GM12878 (cell line): ENCODE data around the gene MPZL1. TPM values are rescaled to one million over a fixed set of nuclear protein-coding genes. Genes with fewer than 3 reads are reported as not detected.

Experiments used
- ATAC-seq: fragments of 200-7000 bp; cut with Tn5 transposase; 3 replicates; pipeline ENCODE4 v1.9.1; 2020; ENCODE audit warnings: mild to moderate bottlenecking, moderate library complexity
- BruUV-seq: library from RNA; stranded (reverse); fragments of 400-500 nt; replicated peaks from 2 replicates; lab custom pipeline; 2021; lab: Mats Ljungman, UMichigan
- CTCF ChIA-PET: fragments of 300-600 bp; sonication (Branson Sonifier 250); formaldehyde crosslinking; extraction: SDS; loops from one replicate; lab custom pipeline; 2021; ENCODE audit warnings: inconsistent platforms; lab: Yijun Ruan, JAX
- POLR2A ChIA-PET: fragments of 350-600 bp; formaldehyde crosslinking; extraction: SDS; loops from one replicate; lab custom pipeline; 2021; ENCODE audit warnings: inconsistent platforms; lab: Charles Lee
- RAD21 ChIA-PET: fragments of 300-600 bp; sonication (Branson Sonifier 250); formaldehyde crosslinking; loops from one replicate; lab custom pipeline; 2023; ENCODE audit warnings: antibody characterized with exemption; ENCODE audit not compliant: unreplicated experiment; lab: Charles Lee
- SMC1A ChIA-PET: fragments of 300-600 bp; sonication (Branson Sonifier 250); formaldehyde crosslinking; loops from one replicate; lab custom pipeline; 2023; ENCODE audit not compliant: unreplicated experiment, uncharacterized antibody; lab: Charles Lee
- DNase-seq: peaks from one replicate; pipeline ENCODE4 v3.0.0-alpha.2; 2011; ENCODE audit warnings: low read depth, low spot score
- FAIRE-seq: peaks from 3 replicates; lab custom pipeline; 2011; peaks lifted over from hg19 to GRCh38; lab: Jason Lieb, UNC
- H2AFZ ChIP-seq: 2 replicates; pipeline ENCODE4 v1.6.0; 2011; ENCODE audit warnings: low read depth, low read length, control low read depth; ENCODE audit not compliant: control insufficient read depth
- H3K27ac ChIP-seq: 2 replicates; pipeline ENCODE4 v1.5.1; 2011; ENCODE audit warnings: control low read depth; ENCODE audit not compliant: control insufficient read depth, insufficient read depth
- H3K27me3 ChIP-seq, 2 experiments: replicated peaks in 1 of 2; 2 replicates each; pipeline versions ENCODE4 v1.6.0 to v1.6.1; 2011; ENCODE audit warnings: low read length in 1 of 2; ENCODE audit not compliant: control insufficient read depth in 2 of 2, insufficient read depth in 2 of 2
- H3K36me3 ChIP-seq, 2 experiments: 2 replicates each; pipeline ENCODE4 v1.5.1; 2011; ENCODE audit warnings: low read length in 1 of 2; ENCODE audit not compliant: control insufficient read depth in 2 of 2, insufficient read depth in 2 of 2
- H3K4me1 ChIP-seq: 2 replicates; pipeline ENCODE4 v1.6.1; 2011; ENCODE audit warnings: mild to moderate bottlenecking, low read length, moderate library complexity, mixed read lengths; ENCODE audit not compliant: control insufficient read depth, insufficient read depth
- H3K4me2 ChIP-seq: 2 replicates; pipeline ENCODE4 v1.6.0; 2011; ENCODE audit warnings: control low read depth; ENCODE audit not compliant: control insufficient read depth, insufficient read depth
- H3K4me3 ChIP-seq: fragments of 200-600 bp; sonication (generic); 2 replicates; pipeline ENCODE4 v1.5.1; 2016
- H3K79me2 ChIP-seq: 2 replicates; pipeline ENCODE4 v1.6.0; 2011; ENCODE audit warnings: low read length; ENCODE audit not compliant: control insufficient read depth, insufficient read depth
- H3K9ac ChIP-seq: 2 replicates; pipeline ENCODE4 v1.8.0; 2011; ENCODE audit warnings: low read length, control low read depth, mixed read lengths; ENCODE audit not compliant: control insufficient read depth, insufficient read depth
- H3K9me3 ChIP-seq: replicated peaks from 3 replicates; pipeline ENCODE4 v1.5.1; 2011; ENCODE audit warnings: mild to moderate bottlenecking, low read length; ENCODE audit not compliant: control insufficient read depth, insufficient read depth
- H4K20me1 ChIP-seq: 2 replicates; pipeline ENCODE4 v1.6.0; 2011; ENCODE audit not compliant: control insufficient read depth, insufficient read depth
- ASH2L ChIP-seq: fragments of 300-600, 200-600 bp; sonication (generic); IDR thresholded peaks from 2 replicates; pipeline ENCODE4 v1.6.1; 2017; ENCODE audit warnings: low read depth, mild to moderate bottlenecking, borderline replicate concordance
- CREB1 ChIP-seq: IDR thresholded peaks from 2 replicates; pipeline ENCODE4 v1.6.1; 2012; ENCODE audit warnings: low read depth, mild to moderate bottlenecking, inconsistent platforms
- DPF2 ChIP-seq: fragments of 450-650 bp; IDR thresholded peaks from 2 replicates; pipeline ENCODE4 v1.6.1; 2017; ENCODE audit warnings: mild to moderate bottlenecking
- GABPA ChIP-seq: IDR thresholded peaks from 2 replicates; pipeline ENCODE4 v1.6.1; 2014; ENCODE audit warnings: antibody characterized with exemption, low read depth, mild to moderate bottlenecking, inconsistent platforms
- LARP7 ChIP-seq: fragments of 450-650 bp; IDR thresholded peaks from 2 replicates; pipeline ENCODE4 v1.6.1; 2017; ENCODE audit warnings: mild to moderate bottlenecking
- RAD51 ChIP-seq: fragments of 450-650 bp; IDR thresholded peaks from 2 replicates; pipeline ENCODE4 v1.6.1; 2016; ENCODE audit warnings: moderate library complexity, mild to moderate bottlenecking, inconsistent platforms
- SMAD1 ChIP-seq: fragments of 450-650 bp; IDR thresholded peaks from 2 replicates; pipeline ENCODE4 v1.6.1; 2018; ENCODE audit warnings: mild to moderate bottlenecking, low read depth; ENCODE audit not compliant: partially characterized antibody
- SMC3 ChIP-seq: IDR thresholded peaks from 2 replicates; pipeline ENCODE4 v1.6.1; 2011; ENCODE audit warnings: low read length, improper control_type of control experiment, borderline replicate concordance
- ZNF207 ChIP-seq: fragments of 450-650 bp; IDR thresholded peaks from 2 replicates; pipeline ENCODE4 v1.6.1; 2014; ENCODE audit warnings: antibody characterized with exemption, mild to moderate bottlenecking, borderline replicate concordance
- WGBS: methylation state at CpG from one replicate; pipeline ENCODE4 v1.1.6; 2016; ENCODE audit warnings: low lambda C conversion rate; ENCODE audit not compliant: insufficient replicate concordance, insufficient coverage; ENCODE audit errors: missing lambda C conversion rate; 5-methylcytosine and 5-hydroxymethylcytosine counted together
- in situ Hi-C: fragments of 300-500 bp; cut with MboI; formaldehyde crosslinking; loops from 9 replicates; pipeline ENCODE4 v1.14.3; 2018; ENCODE audit warnings: mixed read lengths
- intact Hi-C: fragments of 100-400 bp; cut with micrococcal nuclease; formaldehyde crosslinking; loops from one replicate; pipeline ENCODE4 v1.14.2; 2022; ENCODE audit not compliant: unreplicated experiment
- polyA plus RNA-seq, 11 experiments: library from polyadenylated mRNA; depleted of rRNA in 4 of 11; unstranded in 6 of 11; stranded (reverse) in 5 of 11; fragments of >200 nt; fragmentation: Nextera tagmentation in 4 of 11; fragmentation: Illumina TruSeq in 1 of 11; extraction: Ambion mirVana in 4 of 11; extraction: Trizol in 1 of 11; gene quantifications; 1 replicate in 1 of 11; 2 replicates in 10 of 11; pipeline versions ENCODE4 v1.2.1 to v1.2.3, GENCODE V29; 2011 to 2016; ENCODE audit warnings: inconsistent platforms in 2 of 11, missing spikeins in 2 of 11, low read depth in 1 of 11
- total RNA-seq, 4 experiments: library from RNA; depleted of rRNA in 3 of 4; stranded (reverse); fragments of >200 nt in 3 of 4; fragmentation: Illumina TruSeq in 1 of 4; extraction: Trizol in 1 of 4; gene quantifications; 2 replicates each; pipeline versions ENCODE4 v1.2.1 to v1.2.3, GENCODE V29; 2013 to 2021
- TF ChIP-seq, protein P1 (sequence below): fragments of 150-350 bp; IDR thresholded peaks from 2 replicates; pipeline ENCODE4 v1.6.1; 2016; ENCODE audit warnings: low read depth, low read length
- TF ChIP-seq, protein P2 (sequence below): IDR thresholded peaks from 2 replicates; pipeline ENCODE4 v1.6.1; 2012; ENCODE audit warnings: low read depth, low read length, improper control_type of control experiment
- TF ChIP-seq, protein P3 (sequence below): fragments of 450-650 bp; conservative IDR thresholded peaks from 2 replicates; pipeline ENCODE4 v1.6.1; 2017; ENCODE audit warnings: mild to moderate bottlenecking, moderate library complexity
- TF ChIP-seq, protein P4 (sequence below): IDR thresholded peaks from 2 replicates; pipeline ENCODE4 v1.6.1; 2011; ENCODE audit warnings: borderline replicate concordance, low read depth, mild to moderate bottlenecking, moderate library complexity, low read length; ENCODE audit not compliant: insufficient read depth, poor library complexity, severe bottlenecking
- TF ChIP-seq, protein P5 (sequence below): IDR thresholded peaks from 2 replicates; pipeline ENCODE4 v1.6.1; 2011; ENCODE audit warnings: mild to moderate bottlenecking, low read depth, low read length, moderate library complexity; ENCODE audit not compliant: insufficient replicate concordance

Gene MPZL1
- total and polyA plus RNA-seq, 10 of the 15 experiments (the other 5 are each of a cell fraction or from before 2014, with no cell fraction given) = 9.8 to 60.9 (median 45.9) TPM

DNA sequence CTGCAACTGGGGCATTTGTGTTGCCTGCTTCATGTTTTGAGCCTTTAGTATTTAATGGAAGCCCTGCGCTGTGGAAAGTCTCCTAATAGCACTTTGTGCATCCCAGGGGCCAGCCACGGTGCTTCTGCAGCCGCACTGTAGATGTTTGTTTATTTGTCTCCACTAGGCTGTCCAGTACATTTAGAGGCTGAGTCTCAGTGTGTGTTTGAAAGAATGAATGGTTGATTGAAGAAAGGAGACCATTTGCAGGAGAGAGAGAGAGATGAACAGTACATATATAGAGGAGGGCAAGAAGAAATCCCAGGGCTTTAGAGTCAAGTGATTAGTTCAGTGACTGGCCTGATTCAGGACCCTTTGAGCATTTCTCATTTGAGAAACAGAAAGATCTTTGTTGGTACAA, 33.9 kb downstream of the MPZL1 start:
- no peaks in the 10 kb centered on the region for H3K27me3 ChIP-seq
- RAD21 ChIA-PET = no interaction called here
- H3K27ac ChIP-seq = no peak overlapping the region
- no peak overlapping the region for H3K4me2 ChIP-seq
- CTCF ChIA-PET = interaction anchor here (1.6 kb wide), 1 partner anchor 13 kb away, joined by 5 read pairs; no protein-coding TSS in a partner anchor
- no peak overlapping the region for H3K4me3 ChIP-seq
- ATAC-seq (no peak), DNase-seq (no peak), FAIRE-seq (no peak)
- H2AFZ ChIP-seq = no peak overlapping the region
- 100% methylated on average over 3 of the region's 3 CpGs for WGBS
- H3K79me2 ChIP-seq = peaks cover 42% of the 10 kb centered on the region
- no TSS peak for BruUV-seq
- no peak overlapping the region for H3K9ac ChIP-seq
- SMC1A ChIA-PET = interaction anchor here (1.2 kb wide), 1 partner anchor 124 kb away, joined by 3 read pairs; no protein-coding TSS in a partner anchor
- no peaks in the 10 kb centered on the region for H4K20me1 ChIP-seq
- no peaks in the 10 kb centered on the region; a peak in 1 of 4 replicates for H3K36me3 ChIP-seq
- intact Hi-C loops (no loop called here), in situ Hi-C loops (no loop called here)
- POLR2A ChIA-PET = interaction anchor here (0.7 kb wide), 1 partner anchor 41 kb away, joined by 5 read pairs; no protein-coding TSS in a partner anchor
- no peaks in the 10 kb centered on the region for H3K9me3 ChIP-seq
- peaks cover 7% of the 10 kb centered on the region; the same call in 1 of the 2 replicates for H3K4me1 ChIP-seq
- TF ChIP-seq ASH2L = no peak
- no peak for TF ChIP-seq CREB1
- TF ChIP-seq LARP7 = no peak
- TF ChIP-seq, protein P1, sequence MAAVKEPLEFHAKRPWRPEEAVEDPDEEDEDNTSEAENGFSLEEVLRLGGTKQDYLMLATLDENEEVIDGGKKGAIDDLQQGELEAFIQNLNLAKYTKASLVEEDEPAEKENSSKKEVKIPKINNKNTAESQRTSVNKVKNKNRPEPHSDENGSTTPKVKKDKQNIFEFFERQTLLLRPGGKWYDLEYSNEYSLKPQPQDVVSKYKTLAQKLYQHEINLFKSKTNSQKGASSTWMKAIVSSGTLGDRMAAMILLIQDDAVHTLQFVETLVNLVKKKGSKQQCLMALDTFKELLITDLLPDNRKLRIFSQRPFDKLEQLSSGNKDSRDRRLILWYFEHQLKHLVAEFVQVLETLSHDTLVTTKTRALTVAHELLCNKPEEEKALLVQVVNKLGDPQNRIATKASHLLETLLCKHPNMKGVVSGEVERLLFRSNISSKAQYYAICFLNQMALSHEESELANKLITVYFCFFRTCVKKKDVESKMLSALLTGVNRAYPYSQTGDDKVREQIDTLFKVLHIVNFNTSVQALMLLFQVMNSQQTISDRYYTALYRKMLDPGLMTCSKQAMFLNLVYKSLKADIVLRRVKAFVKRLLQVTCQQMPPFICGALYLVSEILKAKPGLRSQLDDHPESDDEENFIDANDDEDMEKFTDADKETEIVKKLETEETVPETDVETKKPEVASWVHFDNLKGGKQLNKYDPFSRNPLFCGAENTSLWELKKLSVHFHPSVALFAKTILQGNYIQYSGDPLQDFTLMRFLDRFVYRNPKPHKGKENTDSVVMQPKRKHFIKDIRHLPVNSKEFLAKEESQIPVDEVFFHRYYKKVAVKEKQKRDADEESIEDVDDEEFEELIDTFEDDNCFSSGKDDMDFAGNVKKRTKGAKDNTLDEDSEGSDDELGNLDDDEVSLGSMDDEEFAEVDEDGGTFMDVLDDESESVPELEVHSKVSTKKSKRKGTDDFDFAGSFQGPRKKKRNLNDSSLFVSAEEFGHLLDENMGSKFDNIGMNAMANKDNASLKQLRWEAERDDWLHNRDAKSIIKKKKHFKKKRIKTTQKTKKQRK = no peak
- no peak for TF ChIP-seq SMAD1
- no peak for TF ChIP-seq RAD51
- no peak for TF ChIP-seq GABPA
- TF ChIP-seq DPF2 = no peak
- TF ChIP-seq, protein P2, sequence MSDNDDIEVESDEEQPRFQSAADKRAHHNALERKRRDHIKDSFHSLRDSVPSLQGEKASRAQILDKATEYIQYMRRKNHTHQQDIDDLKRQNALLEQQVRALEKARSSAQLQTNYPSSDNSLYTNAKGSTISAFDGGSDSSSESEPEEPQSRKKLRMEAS = no peak
- TF ChIP-seq, protein P3, sequence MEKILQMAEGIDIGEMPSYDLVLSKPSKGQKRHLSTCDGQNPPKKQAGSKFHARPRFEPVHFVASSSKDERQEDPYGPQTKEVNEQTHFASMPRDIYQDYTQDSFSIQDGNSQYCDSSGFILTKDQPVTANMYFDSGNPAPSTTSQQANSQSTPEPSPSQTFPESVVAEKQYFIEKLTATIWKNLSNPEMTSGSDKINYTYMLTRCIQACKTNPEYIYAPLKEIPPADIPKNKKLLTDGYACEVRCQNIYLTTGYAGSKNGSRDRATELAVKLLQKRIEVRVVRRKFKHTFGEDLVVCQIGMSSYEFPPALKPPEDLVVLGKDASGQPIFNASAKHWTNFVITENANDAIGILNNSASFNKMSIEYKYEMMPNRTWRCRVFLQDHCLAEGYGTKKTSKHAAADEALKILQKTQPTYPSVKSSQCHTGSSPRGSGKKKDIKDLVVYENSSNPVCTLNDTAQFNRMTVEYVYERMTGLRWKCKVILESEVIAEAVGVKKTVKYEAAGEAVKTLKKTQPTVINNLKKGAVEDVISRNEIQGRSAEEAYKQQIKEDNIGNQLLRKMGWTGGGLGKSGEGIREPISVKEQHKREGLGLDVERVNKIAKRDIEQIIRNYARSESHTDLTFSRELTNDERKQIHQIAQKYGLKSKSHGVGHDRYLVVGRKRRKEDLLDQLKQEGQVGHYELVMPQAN = no peak
- TF ChIP-seq, protein P4, sequence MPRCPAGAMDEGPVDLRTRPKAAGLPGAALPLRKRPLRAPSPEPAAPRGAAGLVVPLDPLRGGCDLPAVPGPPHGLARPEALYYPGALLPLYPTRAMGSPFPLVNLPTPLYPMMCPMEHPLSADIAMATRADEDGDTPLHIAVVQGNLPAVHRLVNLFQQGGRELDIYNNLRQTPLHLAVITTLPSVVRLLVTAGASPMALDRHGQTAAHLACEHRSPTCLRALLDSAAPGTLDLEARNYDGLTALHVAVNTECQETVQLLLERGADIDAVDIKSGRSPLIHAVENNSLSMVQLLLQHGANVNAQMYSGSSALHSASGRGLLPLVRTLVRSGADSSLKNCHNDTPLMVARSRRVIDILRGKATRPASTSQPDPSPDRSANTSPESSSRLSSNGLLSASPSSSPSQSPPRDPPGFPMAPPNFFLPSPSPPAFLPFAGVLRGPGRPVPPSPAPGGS = no peak
- no peak for TF ChIP-seq SMC3
- no peak for TF ChIP-seq ZNF207
- TF ChIP-seq, protein P5, sequence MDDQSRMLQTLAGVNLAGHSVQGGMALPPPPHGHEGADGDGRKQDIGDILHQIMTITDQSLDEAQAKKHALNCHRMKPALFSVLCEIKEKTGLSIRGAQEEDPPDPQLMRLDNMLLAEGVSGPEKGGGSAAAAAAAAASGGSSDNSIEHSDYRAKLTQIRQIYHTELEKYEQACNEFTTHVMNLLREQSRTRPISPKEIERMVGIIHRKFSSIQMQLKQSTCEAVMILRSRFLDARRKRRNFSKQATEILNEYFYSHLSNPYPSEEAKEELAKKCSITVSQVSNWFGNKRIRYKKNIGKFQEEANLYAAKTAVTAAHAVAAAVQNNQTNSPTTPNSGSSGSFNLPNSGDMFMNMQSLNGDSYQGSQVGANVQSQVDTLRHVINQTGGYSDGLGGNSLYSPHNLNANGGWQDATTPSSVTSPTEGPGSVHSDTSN = no peak
